ENCODE measurements around the gene DOCK2.

Gene DOCK2

DNA sequence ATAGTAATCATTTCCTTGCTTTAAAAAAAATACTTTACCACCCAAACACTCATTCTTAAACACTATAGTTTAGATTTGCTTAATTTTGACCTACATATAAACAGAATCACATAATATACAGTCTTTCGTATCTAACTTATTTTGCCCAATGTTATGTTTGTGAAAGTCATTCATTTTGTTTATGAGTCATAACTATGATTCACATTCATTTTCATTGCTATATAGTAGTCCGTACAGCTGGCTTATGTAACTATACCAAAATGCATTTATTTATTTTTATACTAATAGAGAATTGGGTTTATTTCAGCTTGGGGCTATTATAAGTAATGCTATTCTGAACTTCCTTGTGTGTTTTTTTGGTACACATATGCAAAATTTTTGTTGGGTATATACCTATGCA, 434.7 kb downstream of the DOCK2 start:
- Histone ChIP-seq H4K20me1 (ENCODE audit: insufficient read depth, low read length, poor library complexity, severe bottlenecking) (no peaks in the 10 kb centered on the region), H3K4me1 (ENCODE audit: insufficient read depth, low read length, poor library complexity, severe bottlenecking) (no peaks in the 10 kb centered on the region), H2AFZ (ENCODE audit: low read length) (no peak overlapping the region), H3K9me3 (ENCODE audit: insufficient read depth, low read depth, low read length) (no peaks in the 10 kb centered on the region), H3K9me2 (replicated peaks; ENCODE audit: low read depth, low read length) (no peaks in the 10 kb centered on the region), H3K36me3 (ENCODE audit: insufficient read depth, low read length) (peaks cover 37% of the 10 kb centered on the region; the same call in 1 of the 2 replicates), H3K27me3 (ENCODE audit: insufficient read depth, low read length, poor library complexity, severe bottlenecking) (no peaks in the 10 kb centered on the region), H3K9ac (ENCODE audit: low read depth, low read length, poor library complexity, severe bottlenecking) (no peak overlapping the region), H3F3A (ENCODE audit: low read depth) (no peaks in the 10 kb centered on the region), H3K4me2 (ENCODE audit: low read depth, low read length, poor library complexity, severe bottlenecking) (no peak overlapping the region), H3K4me3 (ENCODE audit: low read length, poor library complexity, severe bottlenecking) (no peak overlapping the region), H3K79me2 (ENCODE audit: insufficient read depth, low read length) (no peaks in the 10 kb centered on the region)
- TF ChIP-seq EZH2phosphoT487 (IDR thresholded peaks at IDR 0.05; ENCODE audit: borderline replicate concordance) = no peak
- TF ChIP-seq CTCF (conservative IDR thresholded peaks at IDR 0.05; ENCODE audit: low read length) = no peak

- Histone ChIP-seq H3K4me2 (ENCODE audit: low read depth, low read length, poor library complexity, severe bottlenecking) (no peak overlapping the region), H2AFZ (ENCODE audit: low read length) (no peak overlapping the region), H3K9me2 (replicated peaks; ENCODE audit: low read depth, low read length) (no peaks in the 10 kb centered on the region), H3K9ac (ENCODE audit: low read depth, low read length, poor library complexity, severe bottlenecking) (no peak overlapping the region), H3F3A (ENCODE audit: low read depth) (no peaks in the 10 kb centered on the region), H3K4me1 (ENCODE audit: insufficient read depth, low read length, poor library complexity, severe bottlenecking) (no peaks in the 10 kb centered on the region), H3K36me3 (ENCODE audit: insufficient read depth, low read length) (peaks cover 43% of the 10 kb centered on the region; the same call in 1 of the 2 replicates), H3K79me2 (ENCODE audit: insufficient read depth, low read length) (no peaks in the 10 kb centered on the region), H3K9me3 (ENCODE audit: insufficient read depth, low read depth, low read length) (no peaks in the 10 kb centered on the region), H3K27me3 (ENCODE audit: insufficient read depth, low read length, poor library complexity, severe bottlenecking) (no peaks in the 10 kb centered on the region), H4K20me1 (ENCODE audit: insufficient read depth, low read length, poor library complexity, severe bottlenecking) (no peaks in the 10 kb centered on the region), H3K4me3 (ENCODE audit: low read length, poor library complexity, severe bottlenecking) (no peak overlapping the region)
- no peak for TF ChIP-seq CTCF (conservative IDR thresholded peaks at IDR 0.05; ENCODE audit: low read length)
- no peak for TF ChIP-seq EZH2phosphoT487 (IDR thresholded peaks at IDR 0.05; ENCODE audit: borderline replicate concordance)
These were observed 438.6 kb downstream of the DOCK2 start for GRCh38 chr5:170075696-170076095.

- H3K4me3 ChIP-seq (ENCODE audit: low read length, poor library complexity, severe bottlenecking) = no peak overlapping the region
- H3K9me3 ChIP-seq (ENCODE audit: insufficient read depth, low read depth, low read length) = no peaks in the 10 kb centered on the region
- no peak overlapping the region for H2AFZ ChIP-seq (ENCODE audit: low read length)
- TF ChIP-seq CTCF (conservative IDR thresholded peaks at IDR 0.05; ENCODE audit: low read length) (no peak), EZH2phosphoT487 (IDR thresholded peaks at IDR 0.05; ENCODE audit: borderline replicate concordance) (no peak)
- H3K4me1 ChIP-seq (ENCODE audit: insufficient read depth, low read length, poor library complexity, severe bottlenecking) = no peaks in the 10 kb centered on the region
- no peaks in the 10 kb centered on the region for H3F3A ChIP-seq (ENCODE audit: low read depth)
- no peaks in the 10 kb centered on the region for H4K20me1 ChIP-seq (ENCODE audit: insufficient read depth, low read length, poor library complexity, severe bottlenecking)
- H3K9ac ChIP-seq (ENCODE audit: low read depth, low read length, poor library complexity, severe bottlenecking) = no peak overlapping the region
- H3K36me3 ChIP-seq (ENCODE audit: insufficient read depth, low read length) = peaks cover 48% of the 10 kb centered on the region; the same call in 1 of the 2 replicates
- no peak overlapping the region for H3K4me2 ChIP-seq (ENCODE audit: low read depth, low read length, poor library complexity, severe bottlenecking)
- no peaks in the 10 kb centered on the region for H3K9me2 ChIP-seq (replicated peaks; ENCODE audit: low read depth, low read length)
- no peaks in the 10 kb centered on the region for H3K79me2 ChIP-seq (ENCODE audit: insufficient read depth, low read length)
- no peaks in the 10 kb centered on the region for H3K27me3 ChIP-seq (ENCODE audit: insufficient read depth, low read length, poor library complexity, severe bottlenecking)
These were observed 439.1 kb downstream of the DOCK2 start for GRCh38 chr5:170076211-170076610.

Data from Loucy (cell line).